ENCODE measurements around the gene DDX25.
"Not testable (repeated sequence)": the region's sequence is repeated elsewhere in the genome, so short reads cannot be mapped to it uniquely, and the experiment has no call there.

Gene DDX25

GRCh38 chr11:125910226-125910849 is 6.0 kb downstream of the DDX25 start:
- DNase-seq, result no peak

GRCh38 chr11:125914601-125915000 is 10.3 kb downstream of the DDX25 start:
- not testable (repeated sequence) for DNase-seq

GRCh38 chr11:125916683-125917347 is 12.5 kb downstream of the DDX25 start:
- DNase-seq, result no peak

DNA sequence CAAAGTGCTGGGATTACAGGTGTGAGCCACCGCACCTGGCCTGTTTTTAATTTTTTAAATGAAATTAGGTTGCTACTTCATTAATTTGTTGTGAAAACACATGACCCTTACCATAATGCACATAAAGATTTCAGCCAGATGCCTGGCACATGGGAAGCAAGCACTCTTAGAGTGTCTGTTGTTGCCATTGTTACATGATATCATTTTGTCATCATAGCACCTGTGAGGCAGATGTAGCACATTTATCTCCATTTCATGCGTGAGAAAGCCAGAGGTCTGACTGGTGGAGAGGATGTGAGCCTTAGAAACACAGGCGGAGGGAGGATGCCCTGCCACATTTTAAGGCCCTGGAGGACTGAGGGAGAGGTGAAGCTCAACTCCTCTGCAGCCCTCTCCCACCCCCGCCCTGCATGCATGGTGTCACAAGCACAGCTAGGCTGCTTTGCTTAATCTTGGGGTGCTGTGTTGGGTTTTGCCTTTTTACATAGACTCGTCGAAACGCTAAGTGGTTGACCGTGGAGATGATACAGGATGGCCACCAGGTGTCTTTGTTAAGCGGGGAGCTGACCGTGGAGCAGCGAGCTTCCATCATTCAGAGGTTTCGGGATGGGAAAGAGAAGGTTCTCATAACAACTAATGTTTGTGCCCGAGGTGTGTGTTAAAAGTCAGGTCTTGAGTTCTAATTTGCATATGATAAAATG is 14.0 kb downstream of the DDX25 start:
- DNase-seq, result no peak

DNA sequence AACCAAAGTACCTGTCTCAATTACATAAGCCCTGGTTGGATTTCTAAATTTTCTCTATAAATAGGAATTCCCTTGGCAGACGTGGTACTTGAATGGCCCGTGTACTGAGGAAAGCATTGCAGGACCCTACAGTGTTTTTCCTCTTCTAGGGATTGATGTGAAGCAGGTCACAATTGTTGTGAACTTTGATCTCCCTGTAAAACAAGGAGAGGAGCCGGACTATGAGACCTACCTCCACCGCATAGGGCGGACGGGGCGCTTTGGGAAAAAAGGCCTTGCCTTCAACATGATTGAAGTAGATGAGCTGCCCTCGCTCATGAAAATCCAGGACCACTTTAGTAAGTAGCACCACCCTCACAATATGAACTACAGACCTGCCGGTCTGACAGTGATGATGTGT is 16.7 kb downstream of the DDX25 start:
- no peak for DNase-seq

GRCh38 chr11:125922156-125922555 is 17.8 kb downstream of the DDX25 start:
- DNase-seq, result no peak

DNA sequence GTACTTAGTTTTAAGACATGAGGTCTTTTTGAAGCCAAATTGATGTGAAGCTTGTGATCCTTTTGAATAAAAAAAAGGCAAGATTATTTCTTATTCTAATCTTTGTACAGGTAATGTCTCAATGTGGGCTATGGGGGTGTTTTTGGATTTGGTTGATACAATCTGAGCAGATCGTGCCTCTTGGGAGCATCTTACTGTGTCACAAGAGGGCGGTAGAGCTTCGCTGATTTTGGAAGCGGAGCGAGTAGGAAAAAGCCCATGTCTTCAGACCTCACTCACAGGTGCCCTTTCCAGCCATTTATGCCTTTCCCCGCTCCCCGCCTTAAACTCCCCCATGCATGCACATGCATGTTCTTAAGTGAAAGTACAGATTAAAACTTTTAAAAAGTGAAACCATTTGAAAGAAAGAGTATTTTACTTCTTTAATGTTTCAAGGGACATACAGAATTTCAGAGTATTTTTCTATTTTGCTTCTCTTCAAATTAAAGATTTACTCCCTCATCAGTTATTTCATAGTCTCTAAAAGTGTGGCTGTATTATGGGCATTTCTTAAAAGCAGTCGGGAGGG is 18.8 kb downstream of the DDX25 start:
- peak; percentile 72 for DNase-seq

DNA sequence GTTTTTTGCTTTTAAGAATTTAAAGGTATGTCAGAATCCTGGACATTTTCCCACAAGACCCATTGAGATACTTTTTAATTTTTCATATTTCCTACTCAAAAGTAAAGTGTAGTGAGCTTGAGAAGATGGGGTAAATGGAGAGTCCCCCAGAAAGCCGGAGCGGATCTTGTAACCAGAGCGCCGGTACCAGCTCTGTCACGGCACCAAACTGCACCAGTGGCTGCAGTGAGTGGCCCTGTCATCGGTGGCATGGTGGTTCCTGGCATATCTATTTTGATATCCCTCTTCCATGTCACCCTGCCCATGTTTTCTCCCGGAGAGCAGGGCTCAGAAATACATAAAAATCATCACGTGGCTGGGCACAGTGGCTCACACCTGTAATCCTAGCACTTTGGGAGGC is 19.3 kb downstream of the DDX25 start:
- DNase-seq, result no peak

DNA sequence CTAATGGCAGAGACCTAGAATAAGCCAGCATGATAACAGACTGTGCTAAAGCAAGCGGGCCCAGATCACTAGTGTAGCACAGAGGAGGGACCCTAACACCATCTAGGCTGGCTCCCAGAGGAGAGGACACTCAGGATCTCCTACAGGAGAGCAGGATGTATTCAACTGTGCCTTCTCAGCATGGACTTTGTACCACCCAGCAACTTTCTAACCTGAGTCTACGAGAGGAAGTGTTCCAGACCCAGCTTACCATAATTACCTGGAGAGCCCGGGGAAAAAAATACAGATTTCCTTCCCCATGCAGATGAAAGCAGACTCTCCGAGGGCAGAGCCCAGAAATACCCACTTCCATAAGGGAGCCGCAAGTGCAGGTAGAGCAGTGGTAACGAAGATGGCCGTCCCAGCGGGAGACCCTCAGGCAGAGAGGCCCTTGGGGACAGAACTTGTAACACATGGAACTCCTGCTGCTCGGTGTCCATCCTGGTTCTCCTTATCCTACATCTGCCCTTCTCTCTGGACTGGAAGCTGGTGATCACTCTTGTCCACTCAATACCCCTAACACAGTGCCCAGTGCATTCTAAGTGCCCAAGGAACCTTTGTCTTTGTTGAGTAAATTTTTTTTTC is 20.2 kb downstream of the DDX25 start:
- DNase-seq, result no peak

GRCh38 chr11:125925247-125925740 is 21.0 kb downstream of the DDX25 start:
- DNase-seq, result no peak

- no peak for DNase-seq
These were observed 21.5 kb downstream of the DDX25 start for GRCh38 chr11:125925804-125926203.

DNA sequence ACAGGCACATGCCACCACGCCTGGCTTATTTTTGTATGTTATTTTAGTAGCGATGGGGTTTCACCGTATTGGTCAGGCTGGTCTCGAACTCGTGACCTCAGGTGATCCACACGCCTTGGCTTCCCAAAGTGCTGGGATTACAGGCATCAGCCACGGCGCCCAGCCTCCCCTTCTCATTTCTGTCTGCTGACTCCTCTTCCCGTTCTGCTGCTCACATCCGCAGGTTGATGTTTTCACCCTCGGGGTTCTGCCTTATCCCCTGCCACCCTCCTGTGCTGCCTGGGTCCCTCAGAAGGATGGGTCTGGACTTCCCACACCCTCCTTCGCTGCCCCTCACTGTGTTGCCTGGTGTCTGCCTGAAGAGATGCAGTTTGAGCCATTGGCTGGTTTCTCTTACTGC is 22.4 kb downstream of the DDX25 start:
- DNase-seq, result no peak

DNA sequence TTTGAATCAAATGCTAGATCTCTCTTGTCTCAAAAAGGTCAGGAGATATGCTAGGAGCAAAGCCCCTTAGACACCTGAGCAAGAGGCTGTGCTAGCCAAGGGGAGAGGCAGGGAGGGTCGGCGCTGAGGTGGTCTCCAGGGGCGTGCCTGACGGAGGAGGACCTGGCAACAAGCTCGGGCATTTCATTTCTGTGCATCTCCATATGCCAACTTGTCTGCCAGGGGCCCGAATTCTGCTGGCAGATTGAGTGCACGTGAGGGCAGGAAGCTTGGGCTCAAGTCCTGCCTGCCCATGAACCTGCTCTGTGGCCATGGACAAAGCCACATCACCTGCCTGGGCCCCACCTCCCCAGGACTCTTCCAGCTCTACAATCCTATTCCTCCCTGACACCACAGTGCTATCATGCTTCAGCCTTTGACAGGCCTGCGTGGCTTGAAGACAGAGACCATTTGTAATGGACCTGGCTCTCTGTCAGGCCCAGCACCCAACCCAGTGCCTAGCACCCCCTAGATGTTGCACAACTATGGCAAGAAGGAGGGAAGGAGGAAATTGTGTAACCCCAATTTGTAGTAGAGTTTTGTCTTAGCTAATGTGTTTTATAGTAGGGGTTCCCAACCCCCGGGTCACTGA is 25.3 kb downstream of the DDX25 start:
- DNase-seq, result no peak

DNA sequence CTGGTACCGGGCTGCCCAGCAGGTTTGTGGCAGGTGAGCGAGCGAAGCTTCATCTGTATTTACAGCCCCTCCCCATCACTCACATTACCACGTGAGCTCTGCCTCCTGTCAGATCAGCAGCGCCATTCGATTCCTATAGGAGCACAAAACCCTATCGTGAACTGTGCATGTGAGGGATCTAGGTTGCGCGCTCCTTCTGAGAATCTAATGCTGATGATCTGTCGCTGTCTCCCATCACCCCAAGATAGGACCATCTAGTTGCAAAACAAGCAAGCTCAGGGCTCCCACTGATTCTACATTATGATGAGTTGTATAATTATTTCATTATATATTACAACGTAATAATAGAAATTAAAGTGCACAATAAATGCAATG is 25.8 kb downstream of the DDX25 start:
- DNase-seq, result no peak

DNA sequence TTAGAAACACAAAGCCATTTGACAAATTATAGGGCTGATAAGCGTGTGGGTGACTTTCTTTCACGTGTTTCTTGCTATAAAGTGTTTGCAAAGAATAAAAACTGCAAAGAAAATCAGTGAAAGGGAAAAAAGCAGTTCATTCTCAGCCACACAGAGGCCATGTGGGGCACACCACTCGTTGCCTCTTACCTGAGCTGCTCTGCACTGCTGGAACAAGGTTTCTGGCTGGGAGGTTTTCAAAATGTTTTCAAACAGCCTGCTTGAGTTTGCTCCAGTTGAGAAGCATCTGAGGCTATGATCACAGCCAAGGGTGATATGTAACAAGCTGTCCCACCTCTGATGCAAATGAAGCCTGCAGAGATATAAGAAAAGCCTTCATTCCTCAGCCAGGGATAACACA is 26.8 kb downstream of the DDX25 start:
- DNase-seq, result no peak

DNA sequence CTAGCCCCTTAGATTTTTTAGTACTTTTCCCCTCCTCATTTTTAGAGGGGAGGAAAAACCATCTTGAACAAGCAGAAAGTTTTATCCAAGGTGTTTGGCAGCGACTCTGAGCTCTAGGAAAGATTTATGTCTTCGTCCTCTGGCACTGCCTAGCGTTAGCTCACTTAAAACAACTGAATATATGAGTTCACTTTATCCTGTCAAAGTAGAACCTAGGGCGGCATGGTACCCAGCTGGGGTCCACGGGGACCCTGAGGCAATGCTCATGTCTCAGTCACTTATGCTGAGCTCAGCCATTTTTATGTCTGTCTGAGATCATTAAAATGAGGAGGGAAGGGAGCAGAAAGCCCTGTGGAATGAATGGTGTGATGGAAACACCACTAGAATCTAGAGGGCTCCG is 27.4 kb downstream of the DDX25 start:
- no peak for DNase-seq

- no peak for DNase-seq
These were observed 28.0 kb downstream of the DDX25 start for GRCh38 chr11:125932301-125932700.

DNA sequence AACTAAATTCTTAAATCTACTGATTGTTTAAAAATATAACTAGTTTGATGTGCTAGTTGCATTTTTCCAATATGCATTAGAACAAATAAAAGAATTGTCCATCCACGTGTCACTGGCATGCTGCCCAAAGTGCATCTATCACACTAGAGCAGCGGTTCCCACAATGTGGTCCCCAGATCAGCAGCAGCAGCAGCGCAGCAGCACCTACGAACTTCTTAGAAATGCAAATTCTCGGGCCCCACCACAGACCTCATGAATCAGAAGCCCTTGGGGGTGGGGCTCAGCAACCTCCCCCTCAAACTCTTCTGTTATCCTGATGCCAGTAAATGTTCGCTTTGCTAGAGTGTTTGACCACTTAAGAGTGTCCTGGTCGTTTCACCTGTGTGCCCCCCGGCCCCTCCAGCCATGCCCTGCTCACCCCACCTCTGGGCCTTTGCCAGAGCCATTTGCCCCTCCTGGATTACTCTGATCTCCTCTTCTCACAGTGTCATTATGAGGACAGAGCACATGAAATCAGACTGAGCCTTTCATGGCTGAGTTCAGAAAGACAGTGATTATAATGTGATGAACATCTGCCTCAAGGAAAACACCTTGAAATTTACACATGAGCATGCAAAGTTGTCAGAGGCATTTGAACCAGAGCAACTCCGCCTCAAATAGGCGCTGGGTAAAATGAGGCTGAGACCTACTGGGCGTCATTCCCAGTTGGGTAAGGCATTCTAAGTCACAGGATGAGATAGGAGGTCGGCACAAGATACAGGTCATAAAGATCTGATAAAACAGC is 28.9 kb downstream of the DDX25 start:
- DNase-seq, result peak; percentile 57

DNA sequence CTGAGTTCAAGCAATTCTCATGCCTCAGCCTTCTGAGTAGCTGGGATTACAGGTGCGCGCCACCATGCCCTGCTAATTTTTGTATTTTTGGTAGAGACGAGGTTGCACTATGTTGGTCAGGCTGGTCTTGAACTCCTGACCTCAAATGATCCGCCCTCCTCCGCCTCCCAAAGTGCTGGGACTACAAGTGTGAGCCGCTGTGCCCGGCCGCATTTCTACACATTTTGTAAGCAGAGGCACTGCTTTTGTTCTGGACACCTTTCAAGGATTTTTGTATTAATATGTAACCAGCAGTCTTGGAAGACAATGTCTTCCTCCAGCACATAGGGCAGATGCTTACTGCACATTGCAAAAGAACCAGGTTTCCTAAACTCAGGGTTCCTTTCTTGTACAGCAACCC is 30.2 kb downstream of the DDX25 start:
- DNase-seq, result no peak

DNA sequence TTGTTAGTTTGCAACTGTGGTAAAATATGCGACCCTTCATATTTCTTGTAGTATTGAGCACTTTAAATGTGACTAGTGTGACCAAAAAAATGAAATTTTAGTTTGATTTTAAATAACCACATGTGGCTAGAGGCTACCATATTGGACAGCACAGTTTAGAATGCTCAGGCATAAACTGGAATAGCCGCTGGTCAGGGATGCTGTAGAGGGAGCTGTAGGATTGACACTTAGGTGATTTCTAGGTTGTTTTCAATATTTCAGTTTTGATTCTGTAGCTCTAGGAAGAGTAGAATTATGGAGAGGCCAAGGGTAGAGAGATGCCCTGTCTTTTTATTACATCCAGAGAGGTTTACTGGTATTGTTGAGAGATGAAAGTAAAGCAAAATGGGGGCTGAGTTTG is 30.7 kb downstream of the DDX25 start:
- DNase-seq, result no peak

GRCh38 chr11:125935618-125936199 is 31.4 kb downstream of the DDX25 start:
- DNase-seq, result no peak

DNA sequence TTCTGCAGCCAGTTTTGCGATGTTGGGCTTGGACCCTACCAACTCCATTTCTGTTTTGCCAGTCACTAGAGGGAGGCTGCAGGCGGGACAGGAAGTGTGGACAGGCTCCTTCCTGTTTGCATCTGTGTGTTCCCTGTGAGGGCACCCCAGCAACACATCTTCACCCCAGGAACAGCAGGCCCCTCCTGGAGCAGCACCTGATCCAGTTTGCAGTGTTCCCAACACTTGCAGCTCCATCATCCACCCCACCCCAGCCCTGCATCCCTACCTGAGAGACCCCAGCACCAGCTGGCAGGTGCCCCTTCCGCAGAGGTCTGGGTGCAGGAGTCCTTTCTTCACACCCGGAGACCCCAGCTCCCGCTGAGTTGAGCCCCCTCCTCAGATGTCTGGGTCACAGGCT is 34.1 kb downstream of the DDX25 start:
- peak; percentile 56 for DNase-seq
